GM12872 (cell line): ENCODE results near the gene ACVR1B.

Source experiments
- CTCF ChIP-seq: IDR thresholded peaks from 3 replicates; pipeline ENCODE4 v1.5.1; 2011; ENCODE audit warnings: low read depth, mild to moderate bottlenecking, low read length, moderate library complexity; ENCODE audit not compliant: insufficient read depth

ACVR1B gene

GRCh38 chr12:52023976-52024688 lies 72.6 kb downstream of the ACVR1B start:
- no peak for TF ChIP-seq CTCF

- TF ChIP-seq CTCF, result no peak
These were observed 73.3 kb downstream of the ACVR1B start for GRCh38 chr12:52024845-52025230.

GRCh38 chr12:52026263-52026662 lies 74.8 kb downstream of the ACVR1B start:
- TF ChIP-seq CTCF, result no peak

GRCh38 chr12:52027085-52027843 lies 75.8 kb downstream of the ACVR1B start:
- no peak for TF ChIP-seq CTCF

- no peak for TF ChIP-seq CTCF
These were observed 78.2 kb downstream of the ACVR1B start for GRCh38 chr12:52029685-52030084.

- no peak for TF ChIP-seq CTCF
These were observed 80.9 kb downstream of the ACVR1B start for GRCh38 chr12:52032446-52032803.

- no peak for TF ChIP-seq CTCF
These were observed 81.4 kb downstream of the ACVR1B start for GRCh38 chr12:52032804-52033445.
